Right atrium auricular region (tissue), 2 donors: ENCODE data around the gene TGFBR3. TPM values are rescaled to one million over a fixed set of nuclear protein-coding genes. Genes with fewer than 3 reads are reported as not detected.

Experiments
- DNase-seq: peaks from one replicate; pipeline ENCODE4 v3.0.0-alpha.2; 2019; ENCODE audit warnings: low spot score
- H3K27ac ChIP-seq, 2 donors: fragments of 200-600 bp; sonication (generic); 1 replicate in 1 of 2; 2 replicates in 1 of 2; pipeline ENCODE4 v1.5.1; 2016 to 2019
- H3K27me3 ChIP-seq, 2 donors: fragments of 200-600 bp; sonication (generic); one replicate each; pipeline versions ENCODE4 v1.5.1 to v1.6.0; 2017 to 2019
- H3K36me3 ChIP-seq: fragments of 200-600 bp; sonication (generic); one replicate; pipeline ENCODE4 v1.5.1; 2016
- H3K4me1 ChIP-seq, 2 donors: fragments of 200-600 bp; sonication (generic); one replicate each; pipeline versions ENCODE4 v1.5.1 to v1.6.0; 2017 to 2019
- H3K4me3 ChIP-seq, 2 donors: fragments of 200-600 bp; sonication (generic); 1 replicate in 1 of 2; 2 replicates in 1 of 2; pipeline ENCODE4 v1.5.1; 2017 to 2019; ENCODE audit warnings: mild to moderate bottlenecking in 1 of 2, moderate library complexity in 1 of 2
- H3K9me3 ChIP-seq, 2 donors: fragments of 200-600 bp; sonication (generic); one replicate each; pipeline ENCODE4 v1.5.1; 2019
- total RNA-seq, 2 donors: library from RNA; depleted of rRNA; stranded (reverse); fragments of >200 nt; gene quantifications; one replicate each; pipeline ENCODE4 v1.1.0, GENCODE V29; 2016
- TF ChIP-seq, protein P1 (sequence below), 2 donors: fragments of 200-600 bp; sonication (generic); IDR thresholded peaks; one replicate each; pipeline ENCODE4 v1.5.1; 2019; ENCODE audit warnings: antibody characterized with exemption in 2 of 2

The TGFBR3 gene
- total RNA-seq, 2 donors from 2014 or later = 40.5 to 64.8 TPM

DNA sequence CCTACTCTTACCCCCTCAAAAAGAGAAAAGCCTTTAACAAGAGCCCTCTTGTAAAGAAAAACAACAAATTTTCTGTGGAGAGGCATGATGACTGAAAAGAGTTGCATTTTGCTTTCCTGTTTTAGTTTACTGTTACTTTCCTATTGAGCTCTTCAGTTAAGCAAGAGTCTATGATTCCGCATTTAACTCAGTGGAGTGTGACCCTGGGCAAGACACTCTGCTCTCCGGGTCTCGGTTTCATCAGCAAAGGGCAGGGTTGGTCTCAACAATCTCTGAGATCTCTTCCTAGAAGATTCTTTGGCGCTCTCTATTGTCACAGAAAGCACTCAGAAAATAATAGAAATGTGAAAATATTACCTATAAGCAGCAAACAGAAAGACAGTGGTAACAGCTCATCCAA is 175.7 kb downstream of the TGFBR3 start:
- Histone ChIP-seq H3K4me1 (peaks cover 3 to 60% of the 10 kb centered on the region in 2 donors), H3K9me3 (no peaks in the 10 kb centered on the region), H3K36me3 (peaks cover 64% of the 10 kb centered on the region), H3K4me3 (peak overlapping the region; percentile 31 to 32), H3K27me3 (no peaks in the 10 kb centered on the region), H3K27ac (peak overlapping the region; percentile 87 to 91)
- no peak for DNase-seq
- TF ChIP-seq, protein P1, sequence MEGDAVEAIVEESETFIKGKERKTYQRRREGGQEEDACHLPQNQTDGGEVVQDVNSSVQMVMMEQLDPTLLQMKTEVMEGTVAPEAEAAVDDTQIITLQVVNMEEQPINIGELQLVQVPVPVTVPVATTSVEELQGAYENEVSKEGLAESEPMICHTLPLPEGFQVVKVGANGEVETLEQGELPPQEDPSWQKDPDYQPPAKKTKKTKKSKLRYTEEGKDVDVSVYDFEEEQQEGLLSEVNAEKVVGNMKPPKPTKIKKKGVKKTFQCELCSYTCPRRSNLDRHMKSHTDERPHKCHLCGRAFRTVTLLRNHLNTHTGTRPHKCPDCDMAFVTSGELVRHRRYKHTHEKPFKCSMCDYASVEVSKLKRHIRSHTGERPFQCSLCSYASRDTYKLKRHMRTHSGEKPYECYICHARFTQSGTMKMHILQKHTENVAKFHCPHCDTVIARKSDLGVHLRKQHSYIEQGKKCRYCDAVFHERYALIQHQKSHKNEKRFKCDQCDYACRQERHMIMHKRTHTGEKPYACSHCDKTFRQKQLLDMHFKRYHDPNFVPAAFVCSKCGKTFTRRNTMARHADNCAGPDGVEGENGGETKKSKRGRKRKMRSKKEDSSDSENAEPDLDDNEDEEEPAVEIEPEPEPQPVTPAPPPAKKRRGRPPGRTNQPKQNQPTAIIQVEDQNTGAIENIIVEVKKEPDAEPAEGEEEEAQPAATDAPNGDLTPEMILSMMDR (IDR thresholded peaks at IDR 0.05) = no peak

DNA sequence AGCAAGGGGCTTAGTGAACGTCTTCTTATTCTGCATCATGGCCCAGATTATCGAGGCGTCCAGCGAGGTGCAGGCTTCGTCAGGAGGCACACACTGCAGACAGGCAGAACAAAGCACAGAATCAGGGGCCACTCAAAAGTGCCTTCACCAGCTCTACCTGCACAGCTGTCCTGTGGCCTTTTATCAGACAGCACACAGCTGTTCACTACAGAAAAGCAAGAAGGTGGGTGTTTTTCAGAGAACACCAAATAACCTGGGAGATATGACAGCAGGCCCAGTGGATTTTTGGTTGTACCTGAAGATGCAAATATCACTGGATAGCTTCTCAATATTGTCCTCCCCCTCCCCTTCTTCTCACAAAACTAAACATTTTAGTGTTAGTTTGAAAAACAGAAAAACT is 177.3 kb downstream of the TGFBR3 start:
- Histone ChIP-seq H3K27ac (peak overlapping the region; percentile 68 to 91), H3K27me3 (no peaks in the 10 kb centered on the region), H3K4me3 (no peak overlapping the region), H3K4me1 (peaks cover 3 to 55% of the 10 kb centered on the region in 2 donors), H3K36me3 (peaks cover 64% of the 10 kb centered on the region), H3K9me3 (no peaks in the 10 kb centered on the region)
- TF ChIP-seq, protein P1 (IDR thresholded peaks at IDR 0.05) = no peak
- DNase-seq = no peak

DNA sequence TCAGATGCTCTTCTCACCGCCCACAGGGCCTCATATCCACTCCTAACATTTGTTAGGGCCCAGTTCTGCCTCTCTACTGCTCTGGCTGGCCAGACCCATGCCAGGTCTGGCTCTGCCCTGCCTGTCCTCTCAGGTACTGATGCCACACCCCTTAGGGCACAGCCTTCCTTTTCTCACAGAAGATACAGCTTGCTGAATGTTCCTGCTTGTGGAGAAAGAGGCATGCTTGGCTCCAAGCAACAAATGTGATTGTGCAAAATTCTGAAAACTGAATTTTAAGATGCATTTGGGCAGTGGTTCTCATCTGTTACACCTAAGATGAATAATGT is 178.1 kb downstream of the TGFBR3 start:
- Histone ChIP-seq H3K4me1 (peaks cover 3 to 48% of the 10 kb centered on the region in 2 donors), H3K36me3 (peaks cover 64% of the 10 kb centered on the region)
- DNase-seq = no peak

DNA sequence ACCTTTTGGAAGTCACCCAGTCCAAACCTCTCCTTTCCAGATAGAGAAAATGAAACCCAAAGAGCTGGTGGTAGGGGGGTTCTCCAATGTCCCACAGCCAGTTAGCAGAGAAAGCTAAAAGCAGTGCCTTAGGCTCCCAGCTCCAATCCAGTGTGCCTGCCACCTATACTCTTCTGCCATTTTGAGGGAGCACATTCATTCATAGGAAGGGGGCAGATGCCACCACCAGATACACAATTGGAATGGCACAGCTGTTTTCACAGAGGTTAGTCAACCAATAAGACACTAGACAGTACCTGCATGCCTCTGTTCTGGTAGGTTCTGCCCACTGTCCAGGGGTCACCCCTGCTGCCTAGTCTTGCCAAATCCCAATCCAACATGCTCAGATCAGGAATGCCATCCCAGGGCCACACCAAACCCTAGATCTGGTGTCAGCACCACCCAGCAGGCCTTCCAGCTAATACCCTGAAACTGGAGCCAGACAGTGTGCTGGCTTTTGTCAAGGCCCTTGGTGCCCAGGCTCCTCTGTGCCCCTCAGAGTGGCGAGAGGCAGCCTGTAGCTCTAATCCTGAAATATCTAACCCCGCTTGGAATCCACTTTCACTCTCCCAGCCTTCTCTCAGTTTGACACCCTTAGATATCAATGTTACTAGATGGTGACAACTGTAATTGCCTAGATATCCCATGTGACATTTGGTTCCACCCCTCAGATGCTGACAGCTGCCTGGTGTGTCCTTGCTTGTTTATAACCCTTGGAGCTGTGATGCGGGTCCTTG is 178.6 kb downstream of the TGFBR3 start:
- peaks cover 63% of the 10 kb centered on the region for H3K36me3 ChIP-seq
- no peaks in the 10 kb centered on the region for H3K9me3 ChIP-seq
- TF ChIP-seq, protein P1 (IDR thresholded peaks at IDR 0.05) = no peak
- no peak for DNase-seq
- no peak overlapping the region for H3K4me3 ChIP-seq
- H3K27me3 ChIP-seq = no peaks in the 10 kb centered on the region
- peak overlapping the region; percentile 68 to 91 for H3K27ac ChIP-seq
- peaks cover 3 to 42% of the 10 kb centered on the region in 2 donors for H3K4me1 ChIP-seq

More for the DNA sequence above, 178.1 kb downstream of the TGFBR3 start:
- no peaks in the 10 kb centered on the region for H3K9me3 ChIP-seq
- H3K4me3 ChIP-seq = no peak overlapping the region
- no peaks in the 10 kb centered on the region for H3K27me3 ChIP-seq
- peak overlapping the region; percentile 68 to 91 for H3K27ac ChIP-seq
- TF ChIP-seq, protein P1 (IDR thresholded peaks at IDR 0.05) = no peak

DNA sequence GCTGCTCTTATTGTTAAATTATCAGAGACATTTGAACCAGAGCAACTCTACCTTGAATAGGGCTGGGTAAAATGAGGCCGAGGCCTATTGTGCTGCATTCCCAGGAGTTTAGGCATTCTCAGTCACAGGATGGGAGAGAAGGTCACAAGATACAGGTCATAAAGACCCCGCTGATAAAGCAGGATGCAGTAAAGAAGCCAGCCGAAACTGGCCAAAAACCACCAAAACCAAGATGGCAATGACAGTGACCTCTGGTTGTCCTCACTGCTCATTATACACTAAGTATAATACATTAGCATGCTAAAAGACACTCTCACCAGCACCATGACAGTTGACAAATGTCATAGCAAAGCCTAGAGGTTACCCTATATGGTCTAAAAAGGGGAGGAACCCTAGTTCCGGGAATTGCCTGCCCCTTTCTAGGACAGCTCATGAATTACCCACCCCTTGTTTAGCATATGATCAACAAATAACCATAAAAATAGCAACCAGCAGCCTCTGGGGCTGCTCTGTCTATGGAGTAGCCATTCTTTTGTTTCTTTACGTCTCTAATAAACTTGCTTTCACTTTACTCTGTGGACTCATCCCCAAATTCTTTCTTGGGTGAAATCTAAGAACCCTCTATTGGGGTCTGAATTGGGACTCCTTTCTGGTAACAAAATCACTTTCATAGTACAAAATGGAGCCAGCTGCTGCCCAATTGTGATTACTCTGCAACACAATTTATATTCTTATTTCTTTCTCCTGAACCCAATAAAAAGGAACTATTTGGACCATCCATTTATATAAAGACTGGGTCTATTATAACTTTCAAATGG is 179.6 kb downstream of the TGFBR3 start:
- Histone ChIP-seq H3K27ac (peak overlapping the region; percentile 68 to 91), H3K4me3 (no peak overlapping the region), H3K27me3 (no peaks in the 10 kb centered on the region), H3K4me1 (peaks cover 3 to 34% of the 10 kb centered on the region in 2 donors), H3K36me3 (peaks cover 57% of the 10 kb centered on the region), H3K9me3 (no peaks in the 10 kb centered on the region)
- no peak for DNase-seq
- TF ChIP-seq, protein P1 (IDR thresholded peaks at IDR 0.05) = no peak
